GM19351 (cell line): Measurements from ENCODE around the gene SYNPO.

Experiments used
- ATAC-seq: cut with Tn5 transposase; IDR thresholded peaks from one replicate; pipeline ENCODE4 v1.9.1; 2021; ENCODE audit warnings: mild to moderate bottlenecking, moderate library complexity; ENCODE audit not compliant: unreplicated experiment

Gene SYNPO

DNA sequence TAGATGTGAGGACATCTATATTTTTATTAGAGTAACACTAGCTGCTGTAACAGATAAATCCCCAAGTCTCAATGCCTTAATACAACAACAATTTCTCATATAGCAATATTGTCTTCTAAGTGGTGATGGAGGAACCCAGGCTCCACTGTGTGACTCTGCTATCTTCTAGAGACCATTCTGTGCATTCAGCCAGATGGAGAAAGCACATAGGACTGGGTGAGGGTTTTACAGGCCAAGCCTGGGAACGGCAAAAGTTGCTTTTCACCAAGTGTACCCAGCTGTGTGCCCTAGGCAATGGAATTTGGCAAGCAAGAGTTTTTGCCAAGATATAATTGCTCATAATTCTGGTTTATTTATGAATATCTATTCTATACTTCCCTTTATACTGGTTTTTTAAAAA is 48.7 kb downstream of the SYNPO start:
- ATAC-seq: no peak

DNA sequence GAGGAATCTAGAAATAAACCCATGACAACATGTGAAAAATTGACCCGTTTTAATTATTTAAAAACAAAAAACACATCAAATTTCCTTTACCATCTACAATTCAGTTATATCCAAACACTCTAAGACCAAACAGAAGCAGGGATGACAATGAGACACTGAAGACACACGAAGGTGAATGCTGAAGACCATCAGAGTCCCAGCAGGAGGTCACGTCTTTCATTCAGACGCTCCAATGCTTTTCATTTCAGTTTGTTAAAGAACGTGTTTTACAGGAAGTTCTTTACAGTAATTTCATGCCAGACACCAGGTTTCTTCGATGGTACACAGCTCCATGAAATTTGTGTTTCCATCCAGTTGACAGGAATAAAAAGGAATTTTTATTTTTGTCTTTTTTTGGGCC is 50.3 kb downstream of the SYNPO start:
- ATAC-seq: no peak

DNA sequence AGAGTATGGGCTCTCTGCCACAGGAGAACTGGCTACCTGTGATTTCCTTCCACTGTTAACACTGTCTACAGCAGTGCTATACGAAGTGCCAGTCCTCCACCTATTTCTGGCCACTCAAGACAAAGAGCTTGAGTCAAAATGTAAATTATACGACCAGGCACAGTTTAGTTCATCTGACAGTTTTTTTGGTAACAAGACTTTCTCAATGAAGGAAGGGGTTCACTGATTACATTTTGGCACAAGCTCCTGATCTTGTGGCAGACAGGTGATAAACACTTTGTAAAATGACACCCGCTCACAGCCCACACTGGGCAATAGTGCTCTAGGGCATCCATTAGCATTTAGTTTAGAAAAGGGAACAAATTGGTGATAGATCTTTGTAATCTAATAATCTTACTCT is 51.8 kb downstream of the SYNPO start:
- no peak for ATAC-seq

DNA sequence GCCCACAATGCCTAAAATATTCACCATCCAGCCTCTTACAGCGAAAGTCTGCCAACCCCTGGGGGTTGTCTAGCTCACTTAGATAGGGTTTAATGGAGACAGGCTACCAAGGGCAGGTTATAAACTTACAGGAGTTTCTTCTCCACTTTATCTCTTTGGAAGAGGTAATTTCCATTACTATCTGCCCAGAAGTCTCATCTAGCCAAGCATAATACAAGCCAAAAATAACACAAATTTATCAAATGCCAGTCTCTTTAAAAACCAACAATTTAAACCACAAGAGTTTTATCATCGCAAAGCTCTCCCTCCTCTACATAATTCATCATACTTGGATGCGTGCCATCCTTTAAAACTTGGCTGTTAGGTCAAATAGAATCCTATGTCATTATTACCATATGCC is 54.2 kb downstream of the SYNPO start:
- ATAC-seq: no peak

DNA sequence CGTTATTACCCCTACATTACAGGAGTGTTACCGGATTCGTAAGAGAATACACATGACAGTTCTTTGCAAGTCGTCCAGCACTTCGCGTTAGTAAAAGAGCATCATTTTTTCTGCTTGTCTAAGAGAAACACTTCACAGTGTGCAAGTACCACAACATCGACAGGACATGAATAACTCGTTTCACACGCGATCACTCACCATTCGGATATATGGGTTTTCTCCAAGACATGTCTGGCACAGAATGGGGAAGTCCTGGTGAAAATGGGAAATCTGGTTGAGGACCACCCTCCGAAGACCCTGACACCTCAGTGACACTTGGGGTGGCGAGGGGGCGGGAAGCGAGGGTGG is 59.8 kb downstream of the SYNPO start:
- peak; percentile 2 for ATAC-seq

DNA sequence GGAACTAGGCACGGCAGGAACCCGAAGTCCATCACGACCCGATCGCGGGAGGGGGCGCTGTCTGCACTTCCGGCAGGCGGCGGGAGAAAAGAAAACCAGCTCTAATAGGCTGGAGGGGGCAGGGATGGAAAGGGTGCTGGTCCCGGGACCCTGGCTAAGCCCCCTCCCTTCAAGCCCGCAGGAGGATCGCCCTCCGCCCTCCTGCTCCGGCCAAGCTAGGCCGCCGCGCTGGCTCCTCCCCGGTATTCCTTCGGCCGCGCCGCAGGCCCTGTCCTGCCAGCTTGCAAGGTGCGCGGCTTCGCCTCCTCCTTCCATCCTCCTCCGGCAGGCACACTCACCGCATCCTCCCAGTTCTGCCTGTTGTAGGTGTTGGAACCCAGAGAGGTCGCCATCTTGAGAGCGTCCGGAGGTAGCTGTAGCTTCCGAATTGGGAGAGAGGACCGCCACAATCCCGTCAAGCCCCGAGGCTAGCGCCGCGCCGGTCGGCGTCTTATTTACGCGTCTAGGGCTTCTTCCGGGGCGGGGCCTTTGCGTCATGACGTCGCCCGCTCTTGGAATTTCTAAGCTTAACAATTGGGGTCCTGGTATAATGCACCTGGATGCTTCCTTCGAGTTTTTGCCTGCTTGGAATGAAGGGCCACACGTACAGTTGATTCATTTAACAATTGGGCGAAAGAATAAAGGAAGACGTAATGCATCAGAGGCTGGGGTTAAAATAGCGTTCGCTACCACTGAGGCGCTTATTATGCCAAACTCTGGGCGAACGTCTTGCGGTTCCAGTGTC is 60.3 kb downstream of the SYNPO start, which contains the start of gene RBM22:
Gene RBM22 (minus strand): TSS at position 469 of the 784 bp plus-strand sequence. CDS start 77 bp downstream, at position 392.
- ATAC-seq: peak; percentile 96

DNA sequence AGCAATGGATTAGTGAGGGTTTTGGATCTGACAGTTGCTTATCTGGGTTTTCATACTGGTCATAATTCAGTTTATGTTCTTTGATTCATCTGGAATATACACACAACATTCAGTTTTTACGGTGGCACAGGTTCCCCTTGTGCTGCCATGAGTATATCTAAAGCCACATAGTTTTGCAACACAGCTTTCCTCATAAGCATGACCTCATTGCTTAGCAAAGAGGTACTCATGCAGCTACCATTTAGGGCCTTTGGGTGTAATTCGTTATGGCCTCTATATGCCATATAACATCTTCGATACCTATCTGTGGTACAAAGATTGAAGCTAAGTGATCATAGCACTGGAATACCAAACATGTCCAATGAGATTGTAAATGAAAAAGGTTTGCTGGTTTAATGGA is 63.3 kb downstream of the SYNPO start:
- no peak for ATAC-seq

DNA sequence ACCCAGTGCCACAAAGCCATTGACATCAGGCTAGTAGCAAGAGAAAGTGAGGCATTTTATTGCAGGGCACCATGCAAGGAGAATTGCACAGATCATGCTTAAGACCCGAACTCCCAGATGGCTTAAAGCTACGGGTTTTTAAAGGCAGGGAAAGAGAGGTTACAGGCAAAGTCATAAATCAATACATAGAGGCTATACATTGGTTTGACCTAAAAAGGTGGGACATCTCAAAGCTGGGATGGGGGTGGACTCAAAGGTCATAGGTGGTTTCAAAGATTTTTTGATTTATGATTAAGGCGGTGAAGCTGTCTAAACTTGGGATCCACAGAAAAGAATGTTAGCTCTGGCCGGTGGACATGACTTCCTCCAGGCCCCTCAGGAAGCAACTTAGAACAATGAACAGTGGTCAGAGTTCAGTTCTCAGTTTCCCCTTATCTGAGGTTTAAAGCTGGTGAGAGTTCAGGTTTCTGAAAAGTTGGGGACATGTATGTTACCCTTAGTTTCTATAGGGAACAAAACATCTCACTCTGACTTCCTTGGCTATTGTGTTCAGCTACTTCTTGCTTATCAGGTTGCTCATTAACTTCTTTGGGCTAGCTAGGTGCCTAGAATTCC is 66.4 kb downstream of the SYNPO start:
- no peak for ATAC-seq
